Measurements from ENCODE around the gene FGFR1OP2.
"Not testable (repeated sequence)": the region's sequence is repeated elsewhere in the genome, so short reads cannot be mapped to it uniquely, and the experiment has no call there.

The FGFR1OP2 gene

DNA sequence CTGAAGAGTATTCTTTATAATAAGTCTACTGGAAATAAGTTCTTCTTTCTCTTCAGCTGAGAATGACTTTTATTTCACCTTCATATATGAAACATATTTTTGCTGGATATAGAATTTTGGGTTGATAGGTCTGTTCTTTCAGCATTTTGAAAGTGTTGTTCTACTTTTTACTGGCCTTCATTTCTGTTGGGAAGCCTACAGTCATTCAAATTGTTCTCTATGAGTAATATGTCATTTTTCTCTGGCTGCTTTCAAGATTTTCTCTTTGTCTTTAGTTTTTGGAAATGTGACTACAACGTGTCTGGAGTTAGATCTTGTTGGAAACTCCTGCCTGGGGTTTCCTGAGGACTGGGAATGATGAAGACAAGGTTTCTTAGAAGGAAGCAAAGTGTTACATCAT lies 10.0 kb downstream of the FGFR1OP2 start:
- no peak overlapping the region for H3K4me3 ChIP-seq (ENCODE audit: low read depth in 1 of 2, low read length in 2 of 2)
- no peaks in the 10 kb centered on the region for H3K9me3 ChIP-seq (ENCODE audit: control insufficient read depth in 1 of 2, low read length in 2 of 2)

DNA sequence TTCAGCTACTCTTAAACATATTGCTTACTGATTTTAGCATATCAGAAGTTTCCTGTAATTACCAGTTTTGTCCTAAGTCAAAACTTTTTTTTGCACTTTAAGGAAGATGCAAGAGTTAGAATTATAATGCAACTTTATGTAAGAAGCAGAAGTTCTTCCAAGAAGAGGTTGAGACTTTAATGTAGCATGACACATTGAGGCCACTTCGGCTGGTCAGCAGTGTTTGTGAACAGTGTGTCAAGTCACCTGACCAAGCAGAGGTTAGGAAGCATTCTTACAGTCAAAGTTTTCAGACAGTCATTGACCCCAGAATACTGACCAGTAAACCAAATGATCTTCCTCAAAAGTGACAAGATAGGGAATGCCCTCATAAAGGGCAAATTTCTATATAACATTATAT lies 15.2 kb downstream of the FGFR1OP2 start:
- no peaks in the 10 kb centered on the region for H3K27me3 ChIP-seq (ENCODE audit: low read depth, low read length)
- H3K9me3 ChIP-seq (ENCODE audit: control insufficient read depth in 1 of 2, low read length in 2 of 2) = no peaks in the 10 kb centered on the region
- H3K27ac ChIP-seq (ENCODE audit: low read length) = no peak overlapping the region
- peaks cover 14 to 21% of the 10 kb centered on the region in 2 donors for H3K36me3 ChIP-seq (ENCODE audit: control insufficient read depth in 1 of 2, insufficient read depth in 2 of 2, low read length in 2 of 2)
- no peaks in the 10 kb centered on the region for H3K4me1 ChIP-seq (ENCODE audit: control insufficient read depth in 1 of 2, insufficient read depth in 2 of 2, low read length in 2 of 2)
- no peak overlapping the region for H3K4me3 ChIP-seq (ENCODE audit: low read depth in 1 of 2, low read length in 2 of 2)

More for the DNA sequence above, 10.0 kb downstream of the FGFR1OP2 start:
- Histone ChIP-seq H3K4me1 (ENCODE audit: control insufficient read depth in 1 of 2, insufficient read depth in 2 of 2, low read length in 2 of 2) (no peaks in the 10 kb centered on the region), H3K36me3 (ENCODE audit: control insufficient read depth in 1 of 2, insufficient read depth in 2 of 2, low read length in 2 of 2) (no peaks in the 10 kb centered on the region), H3K27me3 (ENCODE audit: low read depth, low read length) (no peaks in the 10 kb centered on the region), H3K27ac (ENCODE audit: low read length) (no peak overlapping the region)

DNA sequence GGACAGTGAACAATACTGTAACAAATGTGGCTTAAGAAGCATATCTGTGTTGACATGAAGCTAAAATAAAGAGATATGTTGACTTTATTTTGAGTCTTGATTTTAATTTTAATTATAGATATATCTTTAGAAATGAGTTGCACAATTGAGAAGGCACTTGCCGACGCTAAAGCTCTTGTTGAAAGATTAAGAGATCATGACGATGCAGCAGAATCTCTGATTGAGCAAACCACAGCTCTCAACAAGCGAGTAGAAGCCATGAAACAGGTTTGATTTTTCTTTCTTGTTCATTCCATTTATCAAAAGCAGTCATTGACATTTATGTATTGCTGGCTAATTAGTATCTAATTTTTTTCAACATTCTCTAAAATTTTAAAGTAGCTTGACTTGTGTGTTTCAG lies 15.8 kb downstream of the FGFR1OP2 start:
- no peak overlapping the region for H3K27ac ChIP-seq (ENCODE audit: low read length)
- peaks cover 14 to 24% of the 10 kb centered on the region in 2 donors for H3K36me3 ChIP-seq (ENCODE audit: control insufficient read depth in 1 of 2, insufficient read depth in 2 of 2, low read length in 2 of 2)
- no peak overlapping the region for H3K4me3 ChIP-seq (ENCODE audit: low read depth in 1 of 2, low read length in 2 of 2)

GRCh38 chr12:26961391-26961790 lies 23.1 kb downstream of the FGFR1OP2 start:
- peaks cover 28 to 39% of the 10 kb centered on the region in 2 donors for H3K36me3 ChIP-seq (ENCODE audit: control insufficient read depth in 1 of 2, insufficient read depth in 2 of 2, low read length in 2 of 2)
- not testable (repeated sequence) for H3K27ac ChIP-seq (ENCODE audit: low read length); H3K9me3 ChIP-seq (ENCODE audit: control insufficient read depth in 1 of 2, low read length in 2 of 2); H3K27me3 ChIP-seq (ENCODE audit: low read depth, low read length); H3K4me3 ChIP-seq (ENCODE audit: low read depth in 1 of 2, low read length in 2 of 2); H3K4me1 ChIP-seq (ENCODE audit: control insufficient read depth in 1 of 2, insufficient read depth in 2 of 2, low read length in 2 of 2)

More for the DNA sequence above, 15.8 kb downstream of the FGFR1OP2 start:
- H3K9me3 ChIP-seq (ENCODE audit: control insufficient read depth in 1 of 2, low read length in 2 of 2) = no peaks in the 10 kb centered on the region
- H3K4me1 ChIP-seq (ENCODE audit: control insufficient read depth in 1 of 2, insufficient read depth in 2 of 2, low read length in 2 of 2) = no peaks in the 10 kb centered on the region
- no peaks in the 10 kb centered on the region for H3K27me3 ChIP-seq (ENCODE audit: low read depth, low read length)

DNA sequence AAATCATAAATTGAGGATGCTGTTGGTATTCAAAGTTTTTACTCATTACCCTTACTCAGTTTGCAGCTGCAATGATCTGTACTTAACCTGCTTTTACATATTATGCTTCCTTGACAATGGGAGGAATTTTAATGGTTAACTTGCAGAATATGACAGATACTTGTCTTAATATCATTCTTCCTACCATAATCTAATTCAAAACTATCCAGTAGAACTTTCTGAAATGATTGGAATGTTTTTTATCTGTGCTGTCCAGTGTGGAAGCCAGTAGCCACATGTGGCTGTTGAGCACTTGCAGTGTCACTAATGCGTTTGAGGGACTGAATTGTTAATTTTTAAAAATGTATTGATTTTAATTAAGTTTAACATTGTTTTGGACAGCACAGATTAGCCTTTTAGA lies 23.5 kb downstream of the FGFR1OP2 start:
- Histone ChIP-seq H3K4me3 (ENCODE audit: low read depth in 1 of 2, low read length in 2 of 2) (no peak overlapping the region), H3K27ac (ENCODE audit: low read length) (no peak overlapping the region), H3K9me3 (ENCODE audit: control insufficient read depth in 1 of 2, low read length in 2 of 2) (no peaks in the 10 kb centered on the region), H3K27me3 (ENCODE audit: low read depth, low read length) (no peaks in the 10 kb centered on the region), H3K36me3 (ENCODE audit: control insufficient read depth in 1 of 2, insufficient read depth in 2 of 2, low read length in 2 of 2) (peaks cover 27 to 39% of the 10 kb centered on the region in 2 donors), H3K4me1 (ENCODE audit: control insufficient read depth in 1 of 2, insufficient read depth in 2 of 2, low read length in 2 of 2) (no peaks in the 10 kb centered on the region)

DNA sequence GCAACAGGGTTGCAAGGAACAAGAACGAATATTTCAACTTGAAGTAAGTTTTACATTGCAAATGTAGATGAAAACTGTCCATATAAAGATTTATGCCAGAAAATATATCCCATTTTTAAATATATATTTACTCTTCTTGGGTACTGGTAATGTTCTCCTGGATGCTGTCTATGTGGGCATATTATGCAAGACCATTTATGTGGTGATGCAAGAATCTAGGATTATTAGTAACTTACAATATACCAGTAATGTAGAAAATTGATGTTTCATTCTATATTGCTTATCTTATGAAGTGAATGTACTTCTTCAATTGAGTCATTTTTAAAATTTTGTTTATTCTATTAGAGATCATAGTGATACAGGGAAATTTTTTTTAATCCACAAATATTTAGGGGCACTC lies 25.1 kb downstream of the FGFR1OP2 start:
- H3K4me1 ChIP-seq (ENCODE audit: control insufficient read depth in 1 of 2, insufficient read depth in 2 of 2, low read length in 2 of 2) = no peaks in the 10 kb centered on the region
- H3K4me3 ChIP-seq (ENCODE audit: low read depth in 1 of 2, low read length in 2 of 2) = no peak overlapping the region
- H3K36me3 ChIP-seq (ENCODE audit: control insufficient read depth in 1 of 2, insufficient read depth in 2 of 2, low read length in 2 of 2) = peaks cover 28 to 29% of the 10 kb centered on the region in 2 donors
- H3K27me3 ChIP-seq (ENCODE audit: low read depth, low read length) = no peaks in the 10 kb centered on the region
- no peaks in the 10 kb centered on the region for H3K9me3 ChIP-seq (ENCODE audit: control insufficient read depth in 1 of 2, low read length in 2 of 2)
- H3K27ac ChIP-seq (ENCODE audit: low read length) = no peak overlapping the region

- peaks cover 18 to 32% of the 10 kb centered on the region in 2 donors for H3K36me3 ChIP-seq (ENCODE audit: control insufficient read depth in 1 of 2, insufficient read depth in 2 of 2, low read length in 2 of 2)
- H3K4me1 ChIP-seq (ENCODE audit: control insufficient read depth in 1 of 2, insufficient read depth in 2 of 2, low read length in 2 of 2) = no peaks in the 10 kb centered on the region
- H3K27ac ChIP-seq (ENCODE audit: low read length) = no peak overlapping the region
These were observed 28.6 kb downstream of the FGFR1OP2 start for GRCh38 chr12:26966842-26967241.

GRCh38 chr12:26970136-26970535 lies 31.9 kb downstream of the FGFR1OP2 start:
- Histone ChIP-seq H3K36me3 (ENCODE audit: control insufficient read depth in 1 of 2, insufficient read depth in 2 of 2, low read length in 2 of 2) (peaks cover 15 to 39% of the 10 kb centered on the region in 2 donors), H3K27ac (ENCODE audit: low read length) (no peak overlapping the region), H3K27me3 (ENCODE audit: low read depth, low read length) (no peaks in the 10 kb centered on the region), H3K4me1 (ENCODE audit: control insufficient read depth in 1 of 2, insufficient read depth in 2 of 2, low read length in 2 of 2) (no peaks in the 10 kb centered on the region), H3K4me3 (ENCODE audit: low read depth in 1 of 2, low read length in 2 of 2) (no peak overlapping the region), H3K9me3 (ENCODE audit: control insufficient read depth in 1 of 2, low read length in 2 of 2) (no peaks in the 10 kb centered on the region)

More at GRCh38 chr12:26966842-26967241, 28.6 kb downstream of the FGFR1OP2 start:
- Histone ChIP-seq H3K4me3 (ENCODE audit: low read depth in 1 of 2, low read length in 2 of 2) (no peak overlapping the region), H3K27me3 (ENCODE audit: low read depth, low read length) (no peaks in the 10 kb centered on the region), H3K9me3 (ENCODE audit: control insufficient read depth in 1 of 2, low read length in 2 of 2) (no peaks in the 10 kb centered on the region)

- H3K27me3 ChIP-seq (ENCODE audit: low read depth, low read length) = no peaks in the 10 kb centered on the region
- H3K4me3 ChIP-seq (ENCODE audit: low read depth in 1 of 2, low read length in 2 of 2) = no peak overlapping the region
- peaks cover 16 to 45% of the 10 kb centered on the region in 2 donors for H3K36me3 ChIP-seq (ENCODE audit: control insufficient read depth in 1 of 2, insufficient read depth in 2 of 2, low read length in 2 of 2)
- H3K4me1 ChIP-seq (ENCODE audit: control insufficient read depth in 1 of 2, insufficient read depth in 2 of 2, low read length in 2 of 2) = no peaks in the 10 kb centered on the region
- no peaks in the 10 kb centered on the region for H3K9me3 ChIP-seq (ENCODE audit: control insufficient read depth in 1 of 2, low read length in 2 of 2)
- H3K27ac ChIP-seq (ENCODE audit: low read length) = no peak overlapping the region
These were observed 33.7 kb downstream of the FGFR1OP2 start for GRCh38 chr12:26971963-26972362.

DNA sequence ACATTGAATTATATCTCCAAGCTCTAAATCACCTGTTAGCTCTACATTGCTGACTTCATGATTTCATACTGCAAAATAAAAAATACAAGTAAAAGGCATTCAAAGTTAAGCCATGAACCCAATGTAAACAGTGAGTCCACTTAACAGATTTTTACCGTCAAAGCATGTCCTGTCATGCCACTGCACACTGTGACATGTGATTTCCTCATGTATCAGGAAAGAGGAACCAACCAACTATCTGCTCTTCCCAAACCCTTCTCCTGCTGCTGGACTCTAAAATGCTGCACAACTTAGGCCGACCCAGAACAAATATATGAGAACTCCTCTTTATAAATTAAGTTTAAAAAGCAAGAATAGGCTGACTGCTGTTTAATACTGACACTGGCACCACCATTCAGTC lies 38.4 kb downstream of the FGFR1OP2 start:
- no peaks in the 10 kb centered on the region for H3K9me3 ChIP-seq (ENCODE audit: control insufficient read depth in 1 of 2, low read length in 2 of 2)
- no peaks in the 10 kb centered on the region for H3K27me3 ChIP-seq (ENCODE audit: low read depth, low read length)
- peaks cover 20 to 40% of the 10 kb centered on the region in 2 donors for H3K36me3 ChIP-seq (ENCODE audit: control insufficient read depth in 1 of 2, insufficient read depth in 2 of 2, low read length in 2 of 2)
- no peaks in the 10 kb centered on the region for H3K4me1 ChIP-seq (ENCODE audit: control insufficient read depth in 1 of 2, insufficient read depth in 2 of 2, low read length in 2 of 2)
- H3K4me3 ChIP-seq (ENCODE audit: low read depth in 1 of 2, low read length in 2 of 2) = no peak overlapping the region
- H3K27ac ChIP-seq (ENCODE audit: low read length) = no peak overlapping the region

DNA sequence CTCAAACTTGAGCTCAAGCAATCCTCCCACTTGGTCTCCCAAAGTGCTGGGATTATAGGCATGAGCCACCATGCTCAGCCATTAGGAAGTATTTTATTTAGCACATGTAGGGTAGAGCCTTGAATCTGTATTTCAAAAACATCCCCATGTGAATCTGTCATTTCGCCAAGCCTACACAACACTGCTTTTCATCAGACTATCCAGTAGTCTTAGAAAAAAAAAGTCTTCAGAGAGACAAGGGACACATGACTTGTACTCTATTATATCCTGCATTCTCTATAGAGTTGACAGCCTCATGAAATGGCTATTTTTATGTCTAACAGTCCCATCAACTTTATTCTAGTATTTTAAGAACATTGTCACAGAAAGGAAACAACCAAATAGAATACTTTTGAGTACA lies 40.5 kb downstream of the FGFR1OP2 start:
- Histone ChIP-seq H3K36me3 (ENCODE audit: control insufficient read depth in 1 of 2, insufficient read depth in 2 of 2, low read length in 2 of 2) (peaks cover 25 to 42% of the 10 kb centered on the region in 2 donors), H3K27me3 (ENCODE audit: low read depth, low read length) (no peaks in the 10 kb centered on the region), H3K9me3 (ENCODE audit: control insufficient read depth in 1 of 2, low read length in 2 of 2) (no peaks in the 10 kb centered on the region), H3K4me3 (ENCODE audit: low read depth in 1 of 2, low read length in 2 of 2) (no peak overlapping the region), H3K27ac (ENCODE audit: low read length) (no peak overlapping the region), H3K4me1 (ENCODE audit: control insufficient read depth in 1 of 2, insufficient read depth in 2 of 2, low read length in 2 of 2) (no peaks in the 10 kb centered on the region)

DNA sequence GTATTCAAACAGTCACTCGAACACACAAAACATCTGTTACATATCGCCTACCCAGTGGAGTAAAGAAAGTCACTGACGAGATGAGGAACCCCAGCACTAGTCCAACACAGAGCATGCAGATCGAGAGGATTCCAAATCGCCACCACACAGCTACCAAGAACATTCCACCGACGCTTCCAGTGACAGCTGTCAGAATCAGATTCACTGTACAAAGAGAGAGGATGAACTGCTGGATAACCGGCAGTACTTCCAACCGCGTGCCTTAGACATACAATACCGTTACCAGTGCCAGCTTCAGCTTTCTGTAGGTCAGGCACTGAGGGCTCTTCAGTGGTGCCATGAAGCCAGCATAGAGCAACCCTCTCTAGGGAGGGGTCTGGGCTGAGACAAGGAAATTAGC lies 41.5 kb downstream of the FGFR1OP2 start:
- Histone ChIP-seq H3K4me3 (ENCODE audit: low read depth in 1 of 2, low read length in 2 of 2) (no peak overlapping the region), H3K27me3 (ENCODE audit: low read depth, low read length) (no peaks in the 10 kb centered on the region), H3K36me3 (ENCODE audit: control insufficient read depth in 1 of 2, insufficient read depth in 2 of 2, low read length in 2 of 2) (peaks cover 25 to 38% of the 10 kb centered on the region in 2 donors), H3K4me1 (ENCODE audit: control insufficient read depth in 1 of 2, insufficient read depth in 2 of 2, low read length in 2 of 2) (no peaks in the 10 kb centered on the region), H3K9me3 (ENCODE audit: control insufficient read depth in 1 of 2, low read length in 2 of 2) (no peaks in the 10 kb centered on the region), H3K27ac (ENCODE audit: low read length) (no peak overlapping the region)
